SK-N-SH treated with all-trans-retinoic acid at 6 μM for 48 hours (cell line): ENCODE results near the gene TWF1.

ENCODE experiments used
- ATAC-seq: fragments of 200-7000 bp; cut with Tn5 transposase; 3 replicates; pipeline ENCODE4 v1.9.1; 2020; ENCODE audit warnings: mild to moderate bottlenecking, moderate library complexity
- ARNTL ChIP-seq: fragments of 450-650 bp; formaldehyde crosslinking; IDR thresholded peaks from 2 replicates; pipeline ENCODE4 v1.5.0; 2020; ENCODE audit warnings: low read depth, mild to moderate bottlenecking, moderate library complexity, borderline replicate concordance
- BACH2 ChIP-seq: fragments of 250-450 bp; sonication (Bioruptor Pico); IDR thresholded peaks from 2 replicates; pipeline ENCODE4 v1.9.0; 2021; ENCODE audit warnings: mild to moderate bottlenecking, borderline replicate concordance
- CSDC2 ChIP-seq: fragments of 250-450 bp; sonication (Bioruptor Pico); IDR thresholded peaks from 2 replicates; pipeline ENCODE4 v1.5.0; 2020; ENCODE audit warnings: mild to moderate bottlenecking, moderate library complexity
- ESRRG ChIP-seq: fragments of 250-450 bp; sonication (Bioruptor Pico); IDR thresholded peaks from 2 replicates; pipeline ENCODE4 v1.6.1; 2021; ENCODE audit warnings: mild to moderate bottlenecking
- GLIS3 ChIP-seq: fragments of 250-450 bp; sonication (Bioruptor Pico); IDR thresholded peaks from 2 replicates; pipeline ENCODE4 v1.5.0; 2020; ENCODE audit warnings: mild to moderate bottlenecking, moderate library complexity
- ISL1 ChIP-seq: fragments of 250-450 bp; sonication (Bioruptor Pico); IDR thresholded peaks from 2 replicates; pipeline ENCODE4 v2.1.2; 2022; ENCODE audit warnings: mild to moderate bottlenecking, moderate library complexity
- OSR1 ChIP-seq: fragments of 250-450 bp; sonication (Bioruptor Pico); IDR thresholded peaks from 2 replicates; pipeline ENCODE4 v1.8.0; 2022; ENCODE audit warnings: moderate library complexity, mild to moderate bottlenecking, inconsistent platforms
- RARB ChIP-seq: fragments of 250-450 bp; sonication (Bioruptor Pico); IDR thresholded peaks from 2 replicates; pipeline ENCODE4 v1.8.0; 2021; ENCODE audit warnings: mild to moderate bottlenecking, moderate library complexity
- SNAI2 ChIP-seq: fragments of 250-450 bp; sonication (Bioruptor Pico); IDR thresholded peaks from 2 replicates; pipeline ENCODE4 v1.5.0; 2020; ENCODE audit warnings: mild to moderate bottlenecking, moderate library complexity
- TCF4 ChIP-seq: fragments of 250-450 bp; sonication (Bioruptor Pico); IDR thresholded peaks from 2 replicates; pipeline ENCODE4 v1.8.0; 2021; ENCODE audit warnings: mild to moderate bottlenecking, moderate library complexity, borderline replicate concordance
- TOX ChIP-seq: fragments of 250-450 bp; sonication (Bioruptor Pico); IDR thresholded peaks from 2 replicates; pipeline ENCODE4 v1.8.0; 2021; ENCODE audit warnings: mild to moderate bottlenecking, moderate library complexity, borderline replicate concordance
- ZC3H10 ChIP-seq: fragments of 250-450 bp; sonication (Bioruptor Pico); IDR thresholded peaks from 2 replicates; pipeline ENCODE4 v1.5.1; 2021; ENCODE audit warnings: mild to moderate bottlenecking, moderate library complexity
- ZFP3 ChIP-seq: fragments of 250-450 bp; sonication (Bioruptor Pico); IDR thresholded peaks from 2 replicates; pipeline ENCODE4 v1.5.0; 2020; ENCODE audit warnings: mild to moderate bottlenecking, moderate library complexity
- ZFP30 ChIP-seq: fragments of 450-650 bp; formaldehyde crosslinking; IDR thresholded peaks from 2 replicates; pipeline ENCODE4 v1.5.0; 2022; ENCODE audit warnings: mild to moderate bottlenecking, moderate library complexity
- ZNF565 ChIP-seq: fragments of 450-650 bp; formaldehyde crosslinking; conservative IDR thresholded peaks from 2 replicates; pipeline ENCODE4 v1.5.0; 2020; ENCODE audit warnings: low read depth, mild to moderate bottlenecking, moderate library complexity
- ZNF70 ChIP-seq: fragments of 450-650 bp; formaldehyde crosslinking; IDR thresholded peaks from 2 replicates; pipeline ENCODE4 v1.5.0; 2020; ENCODE audit warnings: mild to moderate bottlenecking, moderate library complexity
- ZNF8 ChIP-seq: fragments of 450-650 bp; formaldehyde crosslinking; IDR thresholded peaks from 2 replicates; pipeline ENCODE4 v1.5.0; 2020; ENCODE audit warnings: mild to moderate bottlenecking, moderate library complexity
- TF ChIP-seq, protein P1 (sequence below): fragments of 250-450 bp; sonication (Bioruptor Pico); IDR thresholded peaks from 2 replicates; pipeline ENCODE4 v1.5.0; 2020; ENCODE audit warnings: mild to moderate bottlenecking, moderate library complexity
- TF ChIP-seq, protein P2 (sequence below): fragments of 250-450 bp; sonication (Bioruptor Pico); IDR thresholded peaks from 2 replicates; pipeline ENCODE4 v1.5.1; 2020; ENCODE audit warnings: low read depth, mild to moderate bottlenecking, moderate library complexity
- TF ChIP-seq, protein P3 (sequence below): fragments of 250-450 bp; sonication (Bioruptor Pico); IDR thresholded peaks from 2 replicates; pipeline ENCODE4 v1.8.0; 2021; ENCODE audit warnings: low read depth, mild to moderate bottlenecking, moderate library complexity, borderline replicate concordance
- TF ChIP-seq, protein P4 (sequence below): fragments of 250-450 bp; sonication (Bioruptor Pico); IDR thresholded peaks from 2 replicates; pipeline ENCODE4 v1.5.1; 2021; ENCODE audit warnings: mild to moderate bottlenecking, moderate library complexity

Gene TWF1

DNA sequence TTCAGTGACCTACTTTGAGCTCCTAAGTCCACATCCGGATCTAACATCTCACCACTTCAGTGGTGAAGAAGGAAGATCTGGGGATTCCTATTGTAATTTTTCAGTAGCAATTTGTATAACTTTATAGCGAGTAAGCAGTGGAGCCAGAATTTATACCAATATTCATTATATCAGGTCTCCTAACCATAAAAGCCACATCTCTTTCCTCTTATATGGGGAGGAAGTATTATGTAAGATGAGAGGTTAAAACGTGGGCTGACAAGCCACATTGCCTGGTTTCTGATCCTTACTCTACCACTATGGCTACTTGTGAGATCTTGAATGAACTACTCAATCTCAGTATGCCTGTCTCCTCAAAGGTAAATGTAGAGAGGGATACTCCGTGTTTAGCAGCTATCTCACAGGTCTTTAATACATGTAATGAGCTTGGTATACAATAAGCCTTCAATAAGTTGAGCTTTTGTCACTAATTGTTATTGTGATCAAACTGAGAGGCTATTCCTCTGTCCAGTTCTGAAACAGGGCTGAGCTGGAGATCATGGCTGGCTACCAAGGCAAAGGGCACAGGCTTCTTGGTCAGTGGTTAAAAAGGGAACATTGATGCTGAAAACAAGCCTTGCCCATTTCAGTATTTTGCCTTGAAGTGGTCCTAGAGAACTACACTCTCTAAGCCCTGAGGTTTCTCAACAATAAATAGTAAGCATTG lies 26.5 kb upstream of the TWF1 start:
- ATAC-seq: no peak
- TF ChIP-seq, protein P1, sequence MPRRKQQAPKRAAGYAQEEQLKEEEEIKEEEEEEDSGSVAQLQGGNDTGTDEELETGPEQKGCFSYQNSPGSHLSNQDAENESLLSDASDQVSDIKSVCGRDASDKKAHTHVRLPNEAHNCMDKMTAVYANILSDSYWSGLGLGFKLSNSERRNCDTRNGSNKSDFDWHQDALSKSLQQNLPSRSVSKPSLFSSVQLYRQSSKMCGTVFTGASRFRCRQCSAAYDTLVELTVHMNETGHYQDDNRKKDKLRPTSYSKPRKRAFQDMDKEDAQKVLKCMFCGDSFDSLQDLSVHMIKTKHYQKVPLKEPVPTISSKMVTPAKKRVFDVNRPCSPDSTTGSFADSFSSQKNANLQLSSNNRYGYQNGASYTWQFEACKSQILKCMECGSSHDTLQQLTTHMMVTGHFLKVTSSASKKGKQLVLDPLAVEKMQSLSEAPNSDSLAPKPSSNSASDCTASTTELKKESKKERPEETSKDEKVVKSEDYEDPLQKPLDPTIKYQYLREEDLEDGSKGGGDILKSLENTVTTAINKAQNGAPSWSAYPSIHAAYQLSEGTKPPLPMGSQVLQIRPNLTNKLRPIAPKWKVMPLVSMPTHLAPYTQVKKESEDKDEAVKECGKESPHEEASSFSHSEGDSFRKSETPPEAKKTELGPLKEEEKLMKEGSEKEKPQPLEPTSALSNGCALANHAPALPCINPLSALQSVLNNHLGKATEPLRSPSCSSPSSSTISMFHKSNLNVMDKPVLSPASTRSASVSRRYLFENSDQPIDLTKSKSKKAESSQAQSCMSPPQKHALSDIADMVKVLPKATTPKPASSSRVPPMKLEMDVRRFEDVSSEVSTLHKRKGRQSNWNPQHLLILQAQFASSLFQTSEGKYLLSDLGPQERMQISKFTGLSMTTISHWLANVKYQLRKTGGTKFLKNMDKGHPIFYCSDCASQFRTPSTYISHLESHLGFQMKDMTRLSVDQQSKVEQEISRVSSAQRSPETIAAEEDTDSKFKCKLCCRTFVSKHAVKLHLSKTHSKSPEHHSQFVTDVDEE (CRISPR knock-in tag): no peak
- TF ChIP-seq SNAI2 (no peak), RARB (no peak), ZNF8 (no peak), GLIS3 (no peak), ZNF70 (CRISPR knock-in tag) (no peak), ESRRG (CRISPR knock-in tag) (no peak), ZC3H10 (CRISPR knock-in tag) (no peak), CSDC2 (CRISPR knock-in tag) (no peak), ZFP30 (no peak), ARNTL (CRISPR knock-in tag) (no peak)
- TF ChIP-seq, all 23 proteins: peak for 0

DNA sequence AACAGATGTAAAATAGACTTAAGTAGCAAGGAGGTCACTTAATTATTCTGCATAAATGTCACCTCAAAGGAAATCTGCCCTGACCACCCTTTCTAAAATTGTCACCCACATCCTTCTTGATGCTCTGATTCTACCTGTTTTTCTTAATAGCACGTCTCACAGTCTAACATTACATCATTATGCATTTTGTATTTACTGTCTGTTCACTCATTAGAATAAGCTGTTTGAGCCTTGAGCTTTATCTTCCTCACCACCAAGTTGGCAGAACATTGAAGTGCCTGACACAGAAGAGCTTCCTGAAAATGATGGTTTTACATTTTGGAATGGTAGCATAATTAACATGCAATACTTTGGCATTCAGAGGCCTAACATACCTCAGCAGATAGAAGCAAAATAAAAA lies 21.0 kb upstream of the TWF1 start:
- ATAC-seq: no peak
- no peak for TF ChIP-seq ZNF70 (CRISPR knock-in tag)
- no peak for TF ChIP-seq ZNF565 (CRISPR knock-in tag)
- TF ChIP-seq GLIS3: no peak
- TF ChIP-seq, protein P2, sequence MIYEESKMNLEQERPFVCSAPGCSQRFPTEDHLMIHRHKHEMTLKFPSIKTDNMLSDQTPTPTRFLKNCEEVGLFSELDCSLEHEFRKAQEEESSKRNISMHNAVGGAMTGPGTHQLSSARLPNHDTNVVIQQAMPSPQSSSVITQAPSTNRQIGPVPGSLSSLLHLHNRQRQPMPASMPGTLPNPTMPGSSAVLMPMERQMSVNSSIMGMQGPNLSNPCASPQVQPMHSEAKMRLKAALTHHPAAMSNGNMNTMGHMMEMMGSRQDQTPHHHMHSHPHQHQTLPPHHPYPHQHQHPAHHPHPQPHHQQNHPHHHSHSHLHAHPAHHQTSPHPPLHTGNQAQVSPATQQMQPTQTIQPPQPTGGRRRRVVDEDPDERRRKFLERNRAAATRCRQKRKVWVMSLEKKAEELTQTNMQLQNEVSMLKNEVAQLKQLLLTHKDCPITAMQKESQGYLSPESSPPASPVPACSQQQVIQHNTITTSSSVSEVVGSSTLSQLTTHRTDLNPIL (CRISPR knock-in tag): no peak
- no peak for TF ChIP-seq ISL1 (CRISPR knock-in tag)
- no peak for TF ChIP-seq ZNF8
- no peak for TF ChIP-seq ZFP30
- TF ChIP-seq BACH2 (CRISPR knock-in tag): no peak
- TF ChIP-seq TCF4 (CRISPR knock-in tag): no peak
- TF ChIP-seq ARNTL (CRISPR knock-in tag): no peak
- TF ChIP-seq, protein P3, sequence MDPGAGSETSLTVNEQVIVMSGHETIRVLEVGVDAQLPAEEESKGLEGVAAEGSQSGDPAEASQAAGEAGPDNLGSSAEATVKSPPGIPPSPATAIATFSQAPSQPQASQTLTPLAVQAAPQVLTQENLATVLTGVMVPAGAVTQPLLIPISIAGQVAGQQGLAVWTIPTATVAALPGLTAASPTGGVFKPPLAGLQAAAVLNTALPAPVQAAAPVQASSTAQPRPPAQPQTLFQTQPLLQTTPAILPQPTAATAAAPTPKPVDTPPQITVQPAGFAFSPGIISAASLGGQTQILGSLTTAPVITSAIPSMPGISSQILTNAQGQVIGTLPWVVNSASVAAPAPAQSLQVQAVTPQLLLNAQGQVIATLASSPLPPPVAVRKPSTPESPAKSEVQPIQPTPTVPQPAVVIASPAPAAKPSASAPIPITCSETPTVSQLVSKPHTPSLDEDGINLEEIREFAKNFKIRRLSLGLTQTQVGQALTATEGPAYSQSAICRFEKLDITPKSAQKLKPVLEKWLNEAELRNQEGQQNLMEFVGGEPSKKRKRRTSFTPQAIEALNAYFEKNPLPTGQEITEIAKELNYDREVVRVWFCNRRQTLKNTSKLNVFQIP: no peak
- TF ChIP-seq CSDC2 (CRISPR knock-in tag): no peak
- TF ChIP-seq, protein P1 (CRISPR knock-in tag): no peak
- no peak for TF ChIP-seq OSR1 (CRISPR knock-in tag)
- TF ChIP-seq ZFP3 (CRISPR knock-in tag): no peak

DNA sequence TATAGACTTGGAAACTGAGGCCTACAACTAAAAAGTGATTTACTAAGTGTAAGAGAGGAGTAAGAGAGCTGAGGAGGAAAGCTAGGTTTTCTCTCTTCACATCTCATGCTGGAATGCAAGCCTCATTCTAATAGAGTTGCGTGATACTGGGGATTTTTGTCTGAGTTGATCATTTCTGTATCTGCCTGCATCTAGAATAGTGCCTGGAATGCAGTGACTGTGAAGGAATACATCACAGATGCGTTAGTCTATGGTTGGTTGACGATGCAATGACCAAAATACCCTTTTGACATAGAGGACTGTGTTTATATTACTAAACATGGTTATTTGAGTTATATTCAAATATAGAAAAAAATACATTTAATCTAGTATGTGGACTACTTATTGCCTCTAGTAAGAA lies 20.6 kb upstream of the TWF1 start:
- TF ChIP-seq CSDC2 (CRISPR knock-in tag): no peak
- TF ChIP-seq SNAI2: no peak
- TF ChIP-seq BACH2 (CRISPR knock-in tag): no peak
- TF ChIP-seq OSR1 (CRISPR knock-in tag): no peak
- no peak for TF ChIP-seq ZC3H10 (CRISPR knock-in tag)
- no peak for TF ChIP-seq ESRRG (CRISPR knock-in tag)
- no peak for TF ChIP-seq ISL1 (CRISPR knock-in tag)
- TF ChIP-seq ZNF565 (CRISPR knock-in tag): no peak
- TF ChIP-seq ZFP3 (CRISPR knock-in tag): no peak
- TF ChIP-seq, protein P3: no peak
- TF ChIP-seq, protein P4, sequence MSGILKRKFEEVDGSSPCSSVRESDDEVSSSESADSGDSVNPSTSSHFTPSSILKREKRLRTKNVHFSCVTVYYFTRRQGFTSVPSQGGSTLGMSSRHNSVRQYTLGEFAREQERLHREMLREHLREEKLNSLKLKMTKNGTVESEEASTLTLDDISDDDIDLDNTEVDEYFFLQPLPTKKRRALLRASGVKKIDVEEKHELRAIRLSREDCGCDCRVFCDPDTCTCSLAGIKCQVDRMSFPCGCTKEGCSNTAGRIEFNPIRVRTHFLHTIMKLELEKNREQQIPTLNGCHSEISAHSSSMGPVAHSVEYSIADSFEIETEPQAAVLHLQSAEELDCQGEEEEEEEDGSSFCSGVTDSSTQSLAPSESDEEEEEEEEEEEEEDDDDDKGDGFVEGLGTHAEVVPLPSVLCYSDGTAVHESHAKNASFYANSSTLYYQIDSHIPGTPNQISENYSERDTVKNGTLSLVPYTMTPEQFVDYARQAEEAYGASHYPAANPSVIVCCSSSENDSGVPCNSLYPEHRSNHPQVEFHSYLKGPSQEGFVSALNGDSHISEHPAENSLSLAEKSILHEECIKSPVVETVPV (CRISPR knock-in tag): no peak
- no peak for TF ChIP-seq TOX
- no peak for TF ChIP-seq ZNF70 (CRISPR knock-in tag)
- TF ChIP-seq ARNTL (CRISPR knock-in tag): no peak
- ATAC-seq: no peak
